Stimulated activated CD8-positive, alpha-beta memory T cell treated with anti-CD3 and anti-CD28 coated beads, Interleukin-15, amount 100 ng/mL, for 4 hours (primary cell): Measurements from ENCODE around the gene PDIA6.
"Not testable (repeated sequence)": the region's sequence is repeated elsewhere in the genome, so short reads cannot be mapped to it uniquely, and the experiment has no call there.

Source experiments
- DNase-seq, 2 donors: peaks; one replicate each; pipeline ENCODE4 v3.0.0-alpha.2; 2020; ENCODE audit warnings: low read depth in 2 of 2

Gene PDIA6

GRCh38 chr2:10833021-10833420 lies 20.4 kb upstream of the PDIA6 start:
- DNase-seq = no peak

- DNase-seq = peak; percentile 47 to 62
Observed at GRCh38 chr2:10832203-10832936, 19.8 kb upstream of the PDIA6 start.

GRCh38 chr2:10831400-10831985 lies 18.9 kb upstream of the PDIA6 start:
- no peak for DNase-seq

GRCh38 chr2:10830641-10831399 lies 18.2 kb upstream of the PDIA6 start:
- no peak for DNase-seq

GRCh38 chr2:10830203-10830602 lies 17.6 kb upstream of the PDIA6 start:
- no peak for DNase-seq

GRCh38 chr2:10829299-10829698 lies 16.7 kb upstream of the PDIA6 start:
- DNase-seq = no peak

GRCh38 chr2:10828346-10828745 lies 15.8 kb upstream of the PDIA6 start:
- no peak for DNase-seq

GRCh38 chr2:10826625-10827024 lies 14.0 kb upstream of the PDIA6 start:
- no peak for DNase-seq

- no peak for DNase-seq
Observed at GRCh38 chr2:10826026-10826425, 13.4 kb upstream of the PDIA6 start.

- DNase-seq = no peak
Observed at GRCh38 chr2:10824191-10824590, 11.6 kb upstream of the PDIA6 start.

GRCh38 chr2:10820978-10821695 lies 8.6 kb upstream of the PDIA6 start:
- DNase-seq = no peak

- no peak for DNase-seq
Observed at GRCh38 chr2:10820562-10820961, 8.0 kb upstream of the PDIA6 start.

- DNase-seq = no peak
Observed at GRCh38 chr2:10819714-10820314, 7.2 kb upstream of the PDIA6 start.

GRCh38 chr2:10818984-10819383 lies 6.4 kb upstream of the PDIA6 start:
- DNase-seq = no peak

- not testable (repeated sequence) for DNase-seq
Observed at GRCh38 chr2:10818305-10818704, 5.7 kb upstream of the PDIA6 start.

- DNase-seq = no peak
Observed at GRCh38 chr2:10817413-10817812, 4.8 kb upstream of the PDIA6 start.

- no peak for DNase-seq
Observed at GRCh38 chr2:10814571-10815331, 2.2 kb upstream of the PDIA6 start.

GRCh38 chr2:10814142-10814541 lies 1.6 kb upstream of the PDIA6 start:
- DNase-seq = no peak

GRCh38 chr2:10813163-10814138 lies 866 bp upstream of the PDIA6 start:
- DNase-seq = not testable (repeated sequence)

- no peak for DNase-seq
Observed at GRCh38 chr2:10811517-10811916, 1.1 kb downstream of the PDIA6 start.
